ENCODE data around the gene COL28A1.

COL28A1 gene

GRCh38 chr7:7323921-7324320, 211.8 kb downstream of the COL28A1 start:
- no peak for DNase-seq

- DNase-seq: no peak
Observed at GRCh38 chr7:7323352-7323751, 212.3 kb downstream of the COL28A1 start.

- no peak for DNase-seq
Observed at GRCh38 chr7:7321681-7322080, 214.0 kb downstream of the COL28A1 start.

- DNase-seq: no peak
Observed at GRCh38 chr7:7318601-7319000, 217.1 kb downstream of the COL28A1 start.

- DNase-seq: no peak
Observed at GRCh38 chr7:7317850-7318249, 217.8 kb downstream of the COL28A1 start.

GRCh38 chr7:7315851-7316250, 219.8 kb downstream of the COL28A1 start:
- DNase-seq: no peak

- no peak for DNase-seq
Observed at GRCh38 chr7:7312323-7312722, 223.3 kb downstream of the COL28A1 start.

- no peak for DNase-seq
Observed at GRCh38 chr7:7311001-7311400, 224.7 kb downstream of the COL28A1 start.

- no peak for DNase-seq
Observed at GRCh38 chr7:7309203-7309602, 226.5 kb downstream of the COL28A1 start.

All from cerebellar nuclear complex (tissue), 1 donor.